ENCODE measurements around the gene GPR17.

The GPR17 gene

GRCh38 chr2:127643439-127644065 is 2.4 kb upstream of the GPR17 start:
- no peak for DNase-seq

GRCh38 chr2:127644066-127645025 is 1.6 kb upstream of the GPR17 start:
- DNase-seq, result no peak

- no peak for DNase-seq
Measured at GRCh38 chr2:127645026-127645394, 943 bp upstream of the GPR17 start.

- no peak for DNase-seq
Measured at GRCh38 chr2:127646487-127647241, 711 bp downstream of the GPR17 start.

- DNase-seq, result no peak
Measured at GRCh38 chr2:127647242-127648190, 1.6 kb downstream of the GPR17 start.

- DNase-seq, result no peak
Measured at GRCh38 chr2:127648321-127648720, 2.4 kb downstream of the GPR17 start.

- no peak for DNase-seq
Measured at GRCh38 chr2:127649100-127649611, 3.2 kb downstream of the GPR17 start.

- DNase-seq, result peak; percentile 46
Measured at GRCh38 chr2:127649684-127650040, 3.7 kb downstream of the GPR17 start.

- no peak for DNase-seq
Measured at GRCh38 chr2:127650041-127650784, 4.3 kb downstream of the GPR17 start.

- DNase-seq, result no peak
Measured at GRCh38 chr2:127650785-127651380, 4.9 kb downstream of the GPR17 start.

- DNase-seq, result no peak
Measured at GRCh38 chr2:127651381-127651809, 5.4 kb downstream of the GPR17 start.

GRCh38 chr2:127651971-127652550 is 6.1 kb downstream of the GPR17 start:
- no peak for DNase-seq

- DNase-seq, result no peak
Measured at GRCh38 chr2:127652786-127653357, 6.9 kb downstream of the GPR17 start.

GRCh38 chr2:127653421-127654083 is 7.6 kb downstream of the GPR17 start:
- no peak for DNase-seq

- DNase-seq, result no peak
Measured at GRCh38 chr2:127654084-127654837, 8.3 kb downstream of the GPR17 start.

GRCh38 chr2:127654838-127655175 is 8.9 kb downstream of the GPR17 start:
- DNase-seq, result no peak

- no peak for DNase-seq
Measured at GRCh38 chr2:127655209-127656073, 9.5 kb downstream of the GPR17 start.
